SK-N-SH treated with all-trans-retinoic acid at 6 μM for 48 hours (cell line): ENCODE data around the gene FOXO3.

Source experiments
- ATAC-seq: fragments of 200-7000 bp; cut with Tn5 transposase; 3 replicates; pipeline ENCODE4 v1.9.1; 2020; ENCODE audit warnings: mild to moderate bottlenecking, moderate library complexity
- ARNTL ChIP-seq: fragments of 450-650 bp; formaldehyde crosslinking; IDR thresholded peaks from 2 replicates; pipeline ENCODE4 v1.5.0; 2020; ENCODE audit warnings: low read depth, mild to moderate bottlenecking, moderate library complexity, borderline replicate concordance
- BACH2 ChIP-seq: fragments of 250-450 bp; sonication (Bioruptor Pico); IDR thresholded peaks from 2 replicates; pipeline ENCODE4 v1.9.0; 2021; ENCODE audit warnings: mild to moderate bottlenecking, borderline replicate concordance
- CSDC2 ChIP-seq: fragments of 250-450 bp; sonication (Bioruptor Pico); IDR thresholded peaks from 2 replicates; pipeline ENCODE4 v1.5.0; 2020; ENCODE audit warnings: mild to moderate bottlenecking, moderate library complexity
- CSRNP3 ChIP-seq: fragments of 250-450 bp; sonication (Bioruptor Pico); IDR thresholded peaks from 2 replicates; pipeline ENCODE4 v1.5.1; 2021; ENCODE audit warnings: mild to moderate bottlenecking, moderate library complexity
- ESRRG ChIP-seq: fragments of 250-450 bp; sonication (Bioruptor Pico); IDR thresholded peaks from 2 replicates; pipeline ENCODE4 v1.6.1; 2021; ENCODE audit warnings: mild to moderate bottlenecking
- GLIS3 ChIP-seq: fragments of 250-450 bp; sonication (Bioruptor Pico); IDR thresholded peaks from 2 replicates; pipeline ENCODE4 v1.5.0; 2020; ENCODE audit warnings: mild to moderate bottlenecking, moderate library complexity
- OSR1 ChIP-seq: fragments of 250-450 bp; sonication (Bioruptor Pico); IDR thresholded peaks from 2 replicates; pipeline ENCODE4 v1.8.0; 2022; ENCODE audit warnings: moderate library complexity, mild to moderate bottlenecking, inconsistent platforms
- PATZ1 ChIP-seq: fragments of 250-450 bp; sonication (Bioruptor Pico); IDR thresholded peaks from 2 replicates; pipeline ENCODE4 v1.8.0; 2020; ENCODE audit warnings: mild to moderate bottlenecking, moderate library complexity, borderline replicate concordance
- PPARA ChIP-seq: fragments of 250-450 bp; sonication (Bioruptor Pico); IDR thresholded peaks from 2 replicates; pipeline ENCODE4 v1.5.0; 2020; ENCODE audit warnings: mild to moderate bottlenecking, borderline replicate concordance
- RARB ChIP-seq: fragments of 250-450 bp; sonication (Bioruptor Pico); IDR thresholded peaks from 2 replicates; pipeline ENCODE4 v1.8.0; 2021; ENCODE audit warnings: mild to moderate bottlenecking, moderate library complexity
- TCF4 ChIP-seq: fragments of 250-450 bp; sonication (Bioruptor Pico); IDR thresholded peaks from 2 replicates; pipeline ENCODE4 v1.8.0; 2021; ENCODE audit warnings: mild to moderate bottlenecking, moderate library complexity, borderline replicate concordance
- TOX ChIP-seq: fragments of 250-450 bp; sonication (Bioruptor Pico); IDR thresholded peaks from 2 replicates; pipeline ENCODE4 v1.8.0; 2021; ENCODE audit warnings: mild to moderate bottlenecking, moderate library complexity, borderline replicate concordance
- TSHZ2 ChIP-seq: fragments of 250-450 bp; sonication (Bioruptor Pico); IDR thresholded peaks from 2 replicates; pipeline ENCODE4 v1.5.0; 2020; ENCODE audit warnings: mild to moderate bottlenecking, moderate library complexity
- ZC3H10 ChIP-seq: fragments of 250-450 bp; sonication (Bioruptor Pico); IDR thresholded peaks from 2 replicates; pipeline ENCODE4 v1.5.1; 2021; ENCODE audit warnings: mild to moderate bottlenecking, moderate library complexity
- ZFP3 ChIP-seq: fragments of 250-450 bp; sonication (Bioruptor Pico); IDR thresholded peaks from 2 replicates; pipeline ENCODE4 v1.5.0; 2020; ENCODE audit warnings: mild to moderate bottlenecking, moderate library complexity
- ZFP30 ChIP-seq: fragments of 450-650 bp; formaldehyde crosslinking; IDR thresholded peaks from 2 replicates; pipeline ENCODE4 v1.5.0; 2022; ENCODE audit warnings: mild to moderate bottlenecking, moderate library complexity
- ZNF565 ChIP-seq: fragments of 450-650 bp; formaldehyde crosslinking; conservative IDR thresholded peaks from 2 replicates; pipeline ENCODE4 v1.5.0; 2020; ENCODE audit warnings: low read depth, mild to moderate bottlenecking, moderate library complexity
- ZNF70 ChIP-seq: fragments of 450-650 bp; formaldehyde crosslinking; IDR thresholded peaks from 2 replicates; pipeline ENCODE4 v1.5.0; 2020; ENCODE audit warnings: mild to moderate bottlenecking, moderate library complexity
- ZNF8 ChIP-seq: fragments of 450-650 bp; formaldehyde crosslinking; IDR thresholded peaks from 2 replicates; pipeline ENCODE4 v1.5.0; 2020; ENCODE audit warnings: mild to moderate bottlenecking, moderate library complexity
- TF ChIP-seq, protein P1 (sequence below): fragments of 250-450 bp; sonication (Bioruptor Pico); IDR thresholded peaks from 2 replicates; pipeline ENCODE4 v1.8.0; 2021; ENCODE audit warnings: low read depth, mild to moderate bottlenecking, moderate library complexity, borderline replicate concordance
- TF ChIP-seq, protein P2 (sequence below): fragments of 250-450 bp; sonication (Bioruptor Pico); IDR thresholded peaks from 2 replicates; pipeline ENCODE4 v1.5.1; 2020; ENCODE audit warnings: low read depth, mild to moderate bottlenecking, moderate library complexity

The FOXO3 gene

GRCh38 chr6:108720827-108721226, 160.1 kb downstream of the FOXO3 start (continued):
- no peak for TF ChIP-seq TSHZ2 (CRISPR knock-in tag)

DNA sequence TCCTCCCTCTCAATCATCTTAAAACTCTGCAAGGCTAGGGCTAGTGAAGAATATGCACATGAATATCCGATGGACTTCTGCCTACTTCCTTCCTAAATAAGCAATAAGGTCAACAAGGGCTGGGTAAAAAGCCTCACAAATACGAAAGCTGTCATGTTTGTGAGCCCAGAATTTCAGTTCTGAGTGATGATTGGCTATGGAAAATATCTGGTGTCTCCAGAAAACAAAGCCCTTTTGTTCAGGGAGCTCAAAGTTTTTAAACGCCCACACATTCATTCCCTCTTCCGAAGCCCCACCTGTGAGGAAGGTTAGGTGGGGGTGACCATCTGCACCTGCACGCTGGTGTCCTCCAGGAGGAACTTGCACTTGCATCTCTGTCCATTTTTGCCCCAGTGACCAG, 160.6 kb downstream of the FOXO3 start:
- no peak for ATAC-seq
- no peak for TF ChIP-seq ZFP30 (CRISPR knock-in tag)
- no peak for TF ChIP-seq ZFP3 (CRISPR knock-in tag)
- no peak for TF ChIP-seq GLIS3
- no peak for TF ChIP-seq PATZ1
- TF ChIP-seq RARB (CRISPR knock-in tag), result no peak
- TF ChIP-seq TCF4 (CRISPR knock-in tag), result no peak
- TF ChIP-seq TSHZ2 (CRISPR knock-in tag), result no peak
- TF ChIP-seq BACH2 (CRISPR knock-in tag), result no peak
- no peak for TF ChIP-seq ARNTL (CRISPR knock-in tag)
- TF ChIP-seq, protein P1, sequence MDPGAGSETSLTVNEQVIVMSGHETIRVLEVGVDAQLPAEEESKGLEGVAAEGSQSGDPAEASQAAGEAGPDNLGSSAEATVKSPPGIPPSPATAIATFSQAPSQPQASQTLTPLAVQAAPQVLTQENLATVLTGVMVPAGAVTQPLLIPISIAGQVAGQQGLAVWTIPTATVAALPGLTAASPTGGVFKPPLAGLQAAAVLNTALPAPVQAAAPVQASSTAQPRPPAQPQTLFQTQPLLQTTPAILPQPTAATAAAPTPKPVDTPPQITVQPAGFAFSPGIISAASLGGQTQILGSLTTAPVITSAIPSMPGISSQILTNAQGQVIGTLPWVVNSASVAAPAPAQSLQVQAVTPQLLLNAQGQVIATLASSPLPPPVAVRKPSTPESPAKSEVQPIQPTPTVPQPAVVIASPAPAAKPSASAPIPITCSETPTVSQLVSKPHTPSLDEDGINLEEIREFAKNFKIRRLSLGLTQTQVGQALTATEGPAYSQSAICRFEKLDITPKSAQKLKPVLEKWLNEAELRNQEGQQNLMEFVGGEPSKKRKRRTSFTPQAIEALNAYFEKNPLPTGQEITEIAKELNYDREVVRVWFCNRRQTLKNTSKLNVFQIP (CRISPR knock-in tag), result no peak
- no peak for TF ChIP-seq ZNF70
- TF ChIP-seq ZNF8 (CRISPR knock-in tag), result no peak
- TF ChIP-seq CSDC2 (CRISPR knock-in tag), result no peak
- TF ChIP-seq ZC3H10, result no peak
- TF ChIP-seq ZNF565 (CRISPR knock-in tag), result no peak
- no peak for TF ChIP-seq CSRNP3 (CRISPR knock-in tag)
- no peak for TF ChIP-seq ESRRG (CRISPR knock-in tag)
- TF ChIP-seq, protein P2, sequence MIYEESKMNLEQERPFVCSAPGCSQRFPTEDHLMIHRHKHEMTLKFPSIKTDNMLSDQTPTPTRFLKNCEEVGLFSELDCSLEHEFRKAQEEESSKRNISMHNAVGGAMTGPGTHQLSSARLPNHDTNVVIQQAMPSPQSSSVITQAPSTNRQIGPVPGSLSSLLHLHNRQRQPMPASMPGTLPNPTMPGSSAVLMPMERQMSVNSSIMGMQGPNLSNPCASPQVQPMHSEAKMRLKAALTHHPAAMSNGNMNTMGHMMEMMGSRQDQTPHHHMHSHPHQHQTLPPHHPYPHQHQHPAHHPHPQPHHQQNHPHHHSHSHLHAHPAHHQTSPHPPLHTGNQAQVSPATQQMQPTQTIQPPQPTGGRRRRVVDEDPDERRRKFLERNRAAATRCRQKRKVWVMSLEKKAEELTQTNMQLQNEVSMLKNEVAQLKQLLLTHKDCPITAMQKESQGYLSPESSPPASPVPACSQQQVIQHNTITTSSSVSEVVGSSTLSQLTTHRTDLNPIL (CRISPR knock-in tag), result no peak
- no peak for TF ChIP-seq OSR1 (CRISPR knock-in tag)

GRCh38 chr6:108723594-108723993, 162.9 kb downstream of the FOXO3 start:
- TF ChIP-seq ZC3H10 (no peak), ZNF8 (CRISPR knock-in tag) (no peak), PPARA (no peak), TOX (no peak), RARB (CRISPR knock-in tag) (no peak)
- no peak for ATAC-seq
